WTC11 (cell line): ENCODE measurements around the gene ZNRF3.

Experiments used
- ESRRA ChIP-seq: sonication (generic); formaldehyde crosslinking; IDR thresholded peaks from 2 replicates; pipeline ENCODE4 v1.8.1; 2022; ENCODE audit warnings: mild to moderate bottlenecking, missing genetic modification reagents, borderline replicate concordance
- FOXP1 ChIP-seq: sonication (generic); formaldehyde crosslinking; IDR thresholded peaks from 2 replicates; pipeline ENCODE4 v1.8.0; 2022; ENCODE audit warnings: missing genetic modification reagents, mild to moderate bottlenecking, moderate library complexity, borderline replicate concordance
- JUN ChIP-seq: sonication (generic); formaldehyde crosslinking; IDR thresholded peaks from 2 replicates; pipeline ENCODE4 v1.8.0; 2023; ENCODE audit warnings: mild to moderate bottlenecking, missing genetic modification reagents
- OVOL2 ChIP-seq: fragments of 250-450 bp; sonication (Bioruptor Pico); IDR thresholded peaks from 2 replicates; pipeline ENCODE4 v1.9.0; 2021; ENCODE audit warnings: mild to moderate bottlenecking, borderline replicate concordance
- SMAD4 ChIP-seq: sonication (generic); formaldehyde crosslinking; IDR thresholded peaks from 2 replicates; pipeline ENCODE4 v1.8.0; 2022; ENCODE audit warnings: mild to moderate bottlenecking, missing genetic modification reagents
- SP1 ChIP-seq: sonication (generic); formaldehyde crosslinking; conservative IDR thresholded peaks from 2 replicates; pipeline ENCODE4 v1.8.1; 2022; ENCODE audit warnings: missing genetic modification reagents
- TEAD4 ChIP-seq: sonication (generic); formaldehyde crosslinking; IDR thresholded peaks from 2 replicates; pipeline ENCODE4 v1.8.0; 2022; ENCODE audit warnings: mild to moderate bottlenecking, missing genetic modification reagents
- TF ChIP-seq, protein P1 (sequence below): fragments of 200-600 bp; IDR thresholded peaks from 2 replicates; pipeline ENCODE4 v1.8.0; 2022; ENCODE audit warnings: antibody characterized with exemption
- TF ChIP-seq, protein P2 (sequence below): fragments of 250-450 bp; sonication (Bioruptor Pico); IDR thresholded peaks from 2 replicates; pipeline ENCODE4 v1.9.0; 2021; ENCODE audit warnings: moderate library complexity, mild to moderate bottlenecking, inconsistent platforms, borderline replicate concordance
- TF ChIP-seq, protein P3 (sequence below): sonication (generic); formaldehyde crosslinking; IDR thresholded peaks from 2 replicates; pipeline ENCODE4 v1.8.0; 2022; ENCODE audit warnings: mild to moderate bottlenecking, missing genetic modification reagents
- TF ChIP-seq, protein P4 (sequence below): sonication (generic); formaldehyde crosslinking; IDR thresholded peaks from 2 replicates; pipeline ENCODE4 v1.8.1; 2023; ENCODE audit warnings: mild to moderate bottlenecking, missing genetic modification reagents, moderate library complexity
- TF ChIP-seq, protein P5 (sequence below): sonication (generic); formaldehyde crosslinking; IDR thresholded peaks from 2 replicates; pipeline ENCODE4 v1.8.1; 2023; ENCODE audit warnings: mild to moderate bottlenecking, missing genetic modification reagents, moderate library complexity
- TF ChIP-seq, protein P6 (sequence below): sonication (generic); formaldehyde crosslinking; IDR thresholded peaks from 2 replicates; pipeline ENCODE4 v1.8.0; 2022; ENCODE audit warnings: mild to moderate bottlenecking, missing genetic modification reagents
- TF ChIP-seq, protein P7 (sequence below): sonication (generic); formaldehyde crosslinking; IDR thresholded peaks from 2 replicates; pipeline ENCODE4 v1.8.1; 2022; ENCODE audit warnings: mild to moderate bottlenecking, missing genetic modification reagents, moderate library complexity, borderline replicate concordance

DNA sequence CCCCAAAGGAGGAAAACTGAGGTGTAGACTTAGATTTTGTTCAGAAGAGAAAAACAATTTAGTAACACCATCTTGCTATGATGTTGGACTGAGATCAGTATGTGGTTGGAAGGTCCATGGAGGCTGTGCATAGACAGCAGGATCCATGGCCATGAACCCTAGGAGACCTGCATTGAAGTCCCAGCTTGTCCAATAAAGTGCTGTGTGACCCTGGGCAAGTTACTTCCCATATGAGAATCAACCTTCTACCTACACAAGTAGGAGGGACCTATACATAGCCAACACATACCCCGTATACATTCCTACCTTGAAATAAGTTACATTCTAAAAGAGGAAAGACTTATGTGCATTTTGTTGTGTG is 27.3 kb upstream of the ZNRF3 start:
- TF ChIP-seq, protein P1, sequence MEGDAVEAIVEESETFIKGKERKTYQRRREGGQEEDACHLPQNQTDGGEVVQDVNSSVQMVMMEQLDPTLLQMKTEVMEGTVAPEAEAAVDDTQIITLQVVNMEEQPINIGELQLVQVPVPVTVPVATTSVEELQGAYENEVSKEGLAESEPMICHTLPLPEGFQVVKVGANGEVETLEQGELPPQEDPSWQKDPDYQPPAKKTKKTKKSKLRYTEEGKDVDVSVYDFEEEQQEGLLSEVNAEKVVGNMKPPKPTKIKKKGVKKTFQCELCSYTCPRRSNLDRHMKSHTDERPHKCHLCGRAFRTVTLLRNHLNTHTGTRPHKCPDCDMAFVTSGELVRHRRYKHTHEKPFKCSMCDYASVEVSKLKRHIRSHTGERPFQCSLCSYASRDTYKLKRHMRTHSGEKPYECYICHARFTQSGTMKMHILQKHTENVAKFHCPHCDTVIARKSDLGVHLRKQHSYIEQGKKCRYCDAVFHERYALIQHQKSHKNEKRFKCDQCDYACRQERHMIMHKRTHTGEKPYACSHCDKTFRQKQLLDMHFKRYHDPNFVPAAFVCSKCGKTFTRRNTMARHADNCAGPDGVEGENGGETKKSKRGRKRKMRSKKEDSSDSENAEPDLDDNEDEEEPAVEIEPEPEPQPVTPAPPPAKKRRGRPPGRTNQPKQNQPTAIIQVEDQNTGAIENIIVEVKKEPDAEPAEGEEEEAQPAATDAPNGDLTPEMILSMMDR, result no peak
- TF ChIP-seq, protein P2, sequence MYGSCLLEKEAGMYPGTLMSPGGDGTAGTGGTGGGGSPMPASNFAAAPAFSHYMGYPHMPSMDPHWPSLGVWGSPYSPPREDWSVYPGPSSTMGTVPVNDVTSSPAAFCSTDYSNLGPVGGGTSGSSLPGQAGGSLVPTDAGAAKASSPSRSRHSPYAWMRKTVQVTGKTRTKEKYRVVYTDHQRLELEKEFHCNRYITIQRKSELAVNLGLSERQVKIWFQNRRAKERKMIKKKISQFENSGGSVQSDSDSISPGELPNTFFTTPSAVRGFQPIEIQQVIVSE (CRISPR knock-in tag), result no peak
- TF ChIP-seq JUN (CRISPR knock-in tag) (no peak), FOXP1 (CRISPR knock-in tag) (no peak), OVOL2 (CRISPR knock-in tag) (no peak), TEAD4 (no peak), ESRRA (CRISPR knock-in tag) (no peak), SMAD4 (CRISPR knock-in tag) (no peak), SP1 (CRISPR knock-in tag) (no peak)
- TF ChIP-seq, protein P3, sequence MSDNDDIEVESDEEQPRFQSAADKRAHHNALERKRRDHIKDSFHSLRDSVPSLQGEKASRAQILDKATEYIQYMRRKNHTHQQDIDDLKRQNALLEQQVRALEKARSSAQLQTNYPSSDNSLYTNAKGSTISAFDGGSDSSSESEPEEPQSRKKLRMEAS (CRISPR knock-in tag), result no peak
- TF ChIP-seq, protein P4, sequence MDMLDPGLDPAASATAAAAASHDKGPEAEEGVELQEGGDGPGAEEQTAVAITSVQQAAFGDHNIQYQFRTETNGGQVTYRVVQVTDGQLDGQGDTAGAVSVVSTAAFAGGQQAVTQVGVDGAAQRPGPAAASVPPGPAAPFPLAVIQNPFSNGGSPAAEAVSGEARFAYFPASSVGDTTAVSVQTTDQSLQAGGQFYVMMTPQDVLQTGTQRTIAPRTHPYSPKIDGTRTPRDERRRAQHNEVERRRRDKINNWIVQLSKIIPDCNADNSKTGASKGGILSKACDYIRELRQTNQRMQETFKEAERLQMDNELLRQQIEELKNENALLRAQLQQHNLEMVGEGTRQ (CRISPR knock-in tag), result no peak
- TF ChIP-seq, protein P5, sequence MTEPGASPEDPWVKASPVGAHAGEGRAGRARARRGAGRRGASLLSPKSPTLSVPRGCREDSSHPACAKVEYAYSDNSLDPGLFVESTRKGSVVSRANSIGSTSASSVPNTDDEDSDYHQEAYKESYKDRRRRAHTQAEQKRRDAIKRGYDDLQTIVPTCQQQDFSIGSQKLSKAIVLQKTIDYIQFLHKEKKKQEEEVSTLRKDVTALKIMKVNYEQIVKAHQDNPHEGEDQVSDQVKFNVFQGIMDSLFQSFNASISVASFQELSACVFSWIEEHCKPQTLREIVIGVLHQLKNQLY (CRISPR knock-in tag), result no peak
- TF ChIP-seq, protein P6, sequence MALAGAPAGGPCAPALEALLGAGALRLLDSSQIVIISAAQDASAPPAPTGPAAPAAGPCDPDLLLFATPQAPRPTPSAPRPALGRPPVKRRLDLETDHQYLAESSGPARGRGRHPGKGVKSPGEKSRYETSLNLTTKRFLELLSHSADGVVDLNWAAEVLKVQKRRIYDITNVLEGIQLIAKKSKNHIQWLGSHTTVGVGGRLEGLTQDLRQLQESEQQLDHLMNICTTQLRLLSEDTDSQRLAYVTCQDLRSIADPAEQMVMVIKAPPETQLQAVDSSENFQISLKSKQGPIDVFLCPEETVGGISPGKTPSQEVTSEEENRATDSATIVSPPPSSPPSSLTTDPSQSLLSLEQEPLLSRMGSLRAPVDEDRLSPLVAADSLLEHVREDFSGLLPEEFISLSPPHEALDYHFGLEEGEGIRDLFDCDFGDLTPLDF (CRISPR knock-in tag), result no peak
- TF ChIP-seq, protein P7, sequence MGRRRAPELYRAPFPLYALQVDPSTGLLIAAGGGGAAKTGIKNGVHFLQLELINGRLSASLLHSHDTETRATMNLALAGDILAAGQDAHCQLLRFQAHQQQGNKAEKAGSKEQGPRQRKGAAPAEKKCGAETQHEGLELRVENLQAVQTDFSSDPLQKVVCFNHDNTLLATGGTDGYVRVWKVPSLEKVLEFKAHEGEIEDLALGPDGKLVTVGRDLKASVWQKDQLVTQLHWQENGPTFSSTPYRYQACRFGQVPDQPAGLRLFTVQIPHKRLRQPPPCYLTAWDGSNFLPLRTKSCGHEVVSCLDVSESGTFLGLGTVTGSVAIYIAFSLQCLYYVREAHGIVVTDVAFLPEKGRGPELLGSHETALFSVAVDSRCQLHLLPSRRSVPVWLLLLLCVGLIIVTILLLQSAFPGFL, result no peak
